ENCODE measurements around the gene FYB1.

GRCh38 chr5:39190311-39191102, 28.9 kb downstream of the FYB1 start:
- TF ChIP-seq CTCF (conservative IDR thresholded peaks at IDR 0.05 in 1 of 2, IDR thresholded peaks at IDR 0.05 in 1 of 2; ENCODE audit: low read depth in 1 of 2, low read length in 2 of 2) (no peak), EZH2 (IDR thresholded peaks at IDR 0.05; ENCODE audit: low read length, missing control alignments) (no peak)

All from fibroblast of lung (primary cell).